Activated T-cell treated with anti-CD3 and anti-CD28 coated beads, Interleukin-2, amount 50 U/mL, for 4 hours (primary cell): ENCODE measurements around the gene XKR7. TPM values are rescaled to one million over a fixed set of nuclear protein-coding genes. Genes with fewer than 3 reads are reported as not detected.

ENCODE experiments used
- ATAC-seq, 2 donors: fragments of 200-7000 bp; cut with Tn5 transposase; one replicate each; pipeline ENCODE4 v1.10.0; 2021
- DNase-seq: peaks from one replicate; pipeline ENCODE4 v3.0.0-alpha.2; 2020
- H3K27me3 Mint-ChIP-seq: one replicate; pipeline ENCODE4 v1.8.0; 2021; ENCODE audit warnings: low read depth, mixed read lengths
- H3K36me3 Mint-ChIP-seq: one replicate; pipeline ENCODE4 v1.8.0; 2022; ENCODE audit warnings: mixed read lengths; ENCODE audit not compliant: insufficient read depth
- H3K4me1 Mint-ChIP-seq: one replicate; pipeline ENCODE4 v1.8.0; 2021; ENCODE audit warnings: low read depth, mixed read lengths
- H3K4me3 Mint-ChIP-seq: one replicate; pipeline ENCODE4 v1.8.0; 2021; ENCODE audit warnings: mild to moderate bottlenecking, moderate library complexity, mixed read lengths
- H3K9me3 Mint-ChIP-seq: one replicate; pipeline ENCODE4 v1.8.0; 2021; ENCODE audit warnings: mixed read lengths
- total RNA-seq, 3 donors: library from RNA; stranded (reverse); gene quantifications; one replicate each; pipeline ENCODE4 v1.2.1, GENCODE V29; 2021

XKR7 gene
- total RNA-seq, 3 donors from 2014 or later: not detected

GRCh38 chr20:31953556-31954148, 14.3 kb upstream of the XKR7 start:
- ATAC-seq (no peak), DNase-seq (no peak)
- H3K9me3 Mint-ChIP-seq: no peaks in the 10 kb centered on the region
- no peak overlapping the region for H3K4me3 Mint-ChIP-seq
- peaks cover 29% of the 10 kb centered on the region for H3K4me1 Mint-ChIP-seq
- peaks cover 4% of the 10 kb centered on the region for H3K27me3 Mint-ChIP-seq
- H3K36me3 Mint-ChIP-seq: peaks cover 12% of the 10 kb centered on the region

- Mint-ChIP-seq H3K36me3 (peaks cover 6% of the 10 kb centered on the region), H3K27me3 (peaks cover 9% of the 10 kb centered on the region), H3K4me1 (peaks cover 24% of the 10 kb centered on the region), H3K9me3 (no peaks in the 10 kb centered on the region), H3K4me3 (no peak overlapping the region)
- ATAC-seq (no peak), DNase-seq (no peak)
Measured at GRCh38 chr20:31954500-31954899, 13.5 kb upstream of the XKR7 start.

- Mint-ChIP-seq H3K4me3 (no peak overlapping the region), H3K9me3 (no peaks in the 10 kb centered on the region), H3K4me1 (peaks cover 3% of the 10 kb centered on the region), H3K36me3 (no peaks in the 10 kb centered on the region), H3K27me3 (peaks cover 20% of the 10 kb centered on the region)
- ATAC-seq: no peak
- DNase-seq: no peak
Measured at GRCh38 chr20:31956556-31957526, 11.1 kb upstream of the XKR7 start.

GRCh38 chr20:31962761-31963160, 5.2 kb upstream of the XKR7 start:
- Mint-ChIP-seq H3K36me3 (no peaks in the 10 kb centered on the region), H3K4me3 (no peak overlapping the region), H3K27me3 (peaks cover 58% of the 10 kb centered on the region), H3K4me1 (no peaks in the 10 kb centered on the region), H3K9me3 (no peaks in the 10 kb centered on the region)
- no peak for DNase-seq
- no peak for ATAC-seq

GRCh38 chr20:31963889-31964288, 4.1 kb upstream of the XKR7 start:
- ATAC-seq (no peak), DNase-seq (no peak)
- Mint-ChIP-seq H3K4me1 (peaks cover 2% of the 10 kb centered on the region), H3K4me3 (no peak overlapping the region), H3K9me3 (no peaks in the 10 kb centered on the region), H3K36me3 (no peaks in the 10 kb centered on the region), H3K27me3 (peaks cover 57% of the 10 kb centered on the region)

- Mint-ChIP-seq H3K27me3 (peaks cover 71% of the 10 kb centered on the region), H3K4me1 (peaks cover 2% of the 10 kb centered on the region), H3K4me3 (peak overlapping the region; percentile 52), H3K9me3 (no peaks in the 10 kb centered on the region), H3K36me3 (no peaks in the 10 kb centered on the region)
- no peak for ATAC-seq
- no peak for DNase-seq
Measured at GRCh38 chr20:31966991-31967655, 828 bp upstream of the XKR7 start.

GRCh38 chr20:31968291-31969126, 558 bp downstream of the XKR7 start:
- H3K27me3 Mint-ChIP-seq: peaks cover 73% of the 10 kb centered on the region

GRCh38 chr20:31969991-31970390, 2.0 kb downstream of the XKR7 start:
- Mint-ChIP-seq H3K36me3 (no peaks in the 10 kb centered on the region), H3K4me1 (peaks cover 2% of the 10 kb centered on the region), H3K27me3 (peaks cover 68% of the 10 kb centered on the region), H3K4me3 (no peak overlapping the region), H3K9me3 (no peaks in the 10 kb centered on the region)
- DNase-seq: no peak
- ATAC-seq: no peak

More at GRCh38 chr20:31968291-31969126, 558 bp downstream of the XKR7 start:
- DNase-seq: peak; percentile 72
- Mint-ChIP-seq H3K36me3 (no peaks in the 10 kb centered on the region), H3K4me1 (peaks cover 2% of the 10 kb centered on the region), H3K4me3 (peak overlapping the region; percentile 83), H3K9me3 (no peaks in the 10 kb centered on the region)
- peak; percentile 95 to 98 for ATAC-seq

- H3K4me3 Mint-ChIP-seq: no peak overlapping the region
- H3K4me1 Mint-ChIP-seq: peaks cover 2% of the 10 kb centered on the region
- no peaks in the 10 kb centered on the region for H3K9me3 Mint-ChIP-seq
- peaks cover 51% of the 10 kb centered on the region for H3K27me3 Mint-ChIP-seq
- no peak for DNase-seq
- no peak for ATAC-seq
- H3K36me3 Mint-ChIP-seq: no peaks in the 10 kb centered on the region
Measured at GRCh38 chr20:31972471-31973021, 4.6 kb downstream of the XKR7 start.

- Mint-ChIP-seq H3K27me3 (peaks cover 44% of the 10 kb centered on the region), H3K4me1 (no peaks in the 10 kb centered on the region), H3K36me3 (no peaks in the 10 kb centered on the region), H3K9me3 (no peaks in the 10 kb centered on the region), H3K4me3 (no peak overlapping the region)
- ATAC-seq (no peak), DNase-seq (no peak)
Measured at GRCh38 chr20:31974296-31974695, 6.3 kb downstream of the XKR7 start.

GRCh38 chr20:31974951-31975487, 7.1 kb downstream of the XKR7 start:
- Mint-ChIP-seq H3K27me3 (peaks cover 42% of the 10 kb centered on the region), H3K36me3 (no peaks in the 10 kb centered on the region), H3K4me3 (no peak overlapping the region), H3K9me3 (no peaks in the 10 kb centered on the region), H3K4me1 (no peaks in the 10 kb centered on the region)
- ATAC-seq (no peak), DNase-seq (no peak)

- no peak for DNase-seq
- H3K4me3 Mint-ChIP-seq: no peak overlapping the region
- ATAC-seq: no peak
- H3K9me3 Mint-ChIP-seq: no peaks in the 10 kb centered on the region
- no peaks in the 10 kb centered on the region for H3K36me3 Mint-ChIP-seq
- peaks cover 39% of the 10 kb centered on the region for H3K27me3 Mint-ChIP-seq
- H3K4me1 Mint-ChIP-seq: no peaks in the 10 kb centered on the region
Measured at GRCh38 chr20:31975874-31976273, 7.9 kb downstream of the XKR7 start.

GRCh38 chr20:31977080-31977479, 9.1 kb downstream of the XKR7 start:
- peaks cover 36% of the 10 kb centered on the region for H3K27me3 Mint-ChIP-seq
- H3K9me3 Mint-ChIP-seq: no peaks in the 10 kb centered on the region
- DNase-seq (no peak), ATAC-seq (no peak)
- H3K4me1 Mint-ChIP-seq: no peaks in the 10 kb centered on the region
- no peak overlapping the region for H3K4me3 Mint-ChIP-seq
- no peaks in the 10 kb centered on the region for H3K36me3 Mint-ChIP-seq
